Tibial nerve (tissue), 3 donors: ENCODE measurements around the gene CXCL17.

ENCODE experiments used
- POLR2A ChIP-seq, 2 donors: fragments of 450-650 bp; IDR thresholded peaks; one replicate each; pipeline ENCODE4 v1.6.1; 2017; ENCODE audit warnings: antibody characterized with exemption in 2 of 2, mild to moderate bottlenecking in 2 of 2, moderate library complexity in 2 of 2
- TF ChIP-seq, protein P1 (sequence below), 5 experiments: fragments of 200-600 bp in 3 of 5; fragments of 450-650 bp in 2 of 5; sonication (generic) in 3 of 5; IDR thresholded peaks; one replicate each; pipeline ENCODE4 v1.5.1; 2016 to 2019; ENCODE audit warnings: antibody characterized with exemption in 5 of 5, mild to moderate bottlenecking in 3 of 5, moderate library complexity in 2 of 5

DNA sequence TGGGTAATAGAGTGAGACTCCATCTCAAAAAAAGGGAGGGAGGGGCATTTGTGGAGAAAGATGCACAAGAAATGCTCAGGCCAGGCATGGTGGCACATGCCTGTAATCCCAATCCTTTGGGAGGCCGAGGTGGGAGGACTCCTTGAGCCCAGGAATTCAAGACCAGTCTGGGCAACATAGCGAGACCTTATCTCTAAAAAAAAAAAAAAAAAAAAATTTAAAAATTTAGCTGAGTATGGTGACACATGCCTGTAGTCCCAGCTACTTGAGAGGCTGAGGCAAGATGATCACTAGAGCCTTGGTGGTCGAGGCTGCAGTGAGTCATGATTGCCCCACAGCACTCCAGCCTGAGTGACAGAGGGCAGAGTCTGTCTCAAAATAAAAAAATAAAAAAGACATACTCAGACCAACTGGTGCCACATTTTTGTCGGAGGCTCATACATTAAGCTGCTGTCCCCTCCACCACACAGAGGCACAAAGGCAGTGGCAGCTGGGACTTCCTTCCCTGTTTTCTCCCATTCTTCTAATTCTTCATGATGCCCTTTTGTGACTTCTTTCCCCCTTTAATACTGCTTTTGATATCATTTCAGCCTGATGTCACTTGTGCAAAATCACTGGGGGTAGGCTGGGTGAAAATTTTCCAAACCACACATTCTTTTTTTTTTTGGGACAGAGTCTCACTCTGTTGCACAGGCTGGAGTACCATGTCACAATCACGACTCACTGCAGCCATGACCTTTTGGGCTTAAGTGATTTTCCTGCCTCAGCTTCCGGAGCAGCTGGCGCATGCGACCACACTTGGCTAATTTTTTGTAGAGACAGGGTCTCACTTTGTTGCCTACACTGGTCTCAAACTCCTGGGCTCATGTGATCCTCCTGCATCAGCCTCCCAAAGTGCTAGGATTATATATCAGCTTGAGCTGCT is 26.8 kb upstream of the CXCL17 start:
- no peak for TF ChIP-seq POLR2A (IDR thresholded peaks at IDR 0.05)
- TF ChIP-seq, protein P1, sequence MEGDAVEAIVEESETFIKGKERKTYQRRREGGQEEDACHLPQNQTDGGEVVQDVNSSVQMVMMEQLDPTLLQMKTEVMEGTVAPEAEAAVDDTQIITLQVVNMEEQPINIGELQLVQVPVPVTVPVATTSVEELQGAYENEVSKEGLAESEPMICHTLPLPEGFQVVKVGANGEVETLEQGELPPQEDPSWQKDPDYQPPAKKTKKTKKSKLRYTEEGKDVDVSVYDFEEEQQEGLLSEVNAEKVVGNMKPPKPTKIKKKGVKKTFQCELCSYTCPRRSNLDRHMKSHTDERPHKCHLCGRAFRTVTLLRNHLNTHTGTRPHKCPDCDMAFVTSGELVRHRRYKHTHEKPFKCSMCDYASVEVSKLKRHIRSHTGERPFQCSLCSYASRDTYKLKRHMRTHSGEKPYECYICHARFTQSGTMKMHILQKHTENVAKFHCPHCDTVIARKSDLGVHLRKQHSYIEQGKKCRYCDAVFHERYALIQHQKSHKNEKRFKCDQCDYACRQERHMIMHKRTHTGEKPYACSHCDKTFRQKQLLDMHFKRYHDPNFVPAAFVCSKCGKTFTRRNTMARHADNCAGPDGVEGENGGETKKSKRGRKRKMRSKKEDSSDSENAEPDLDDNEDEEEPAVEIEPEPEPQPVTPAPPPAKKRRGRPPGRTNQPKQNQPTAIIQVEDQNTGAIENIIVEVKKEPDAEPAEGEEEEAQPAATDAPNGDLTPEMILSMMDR (IDR thresholded peaks at IDR 0.05), result no peak
